H1 (cell line): ENCODE data around the gene TMTC2. TPM values are rescaled to one million over a fixed set of nuclear protein-coding genes. Genes with fewer than 3 reads are reported as not detected.

Experiments
- CTCF ChIA-PET: fragments of 300-600 bp; sonication (Branson Sonifier 250); formaldehyde crosslinking; loops from one replicate; lab custom pipeline; 2021; ENCODE audit not compliant: partially characterized antibody; lab: Charles Lee
- POLR2A ChIA-PET: fragments of 300-600 bp; sonication (Branson Sonifier 250); formaldehyde crosslinking; loops from one replicate; lab custom pipeline; 2021; ENCODE audit warnings: inconsistent platforms; ENCODE audit not compliant: partially characterized antibody; lab: Charles Lee
- DNase-seq, 2 experiments: peaks; one replicate each; pipeline versions ENCODE4 v3.0.0 to v3.0.0-alpha.2; 2010 to 2022; ENCODE audit warnings: low spot score in 2 of 2, low read depth in 1 of 2, mixed read lengths in 1 of 2
- FAIRE-seq: peaks from 2 replicates; lab custom pipeline; 2011; peaks lifted over from hg19 to GRCh38; lab: Jason Lieb, UNC
- H2AFZ ChIP-seq: 2 replicates; pipeline ENCODE4 v1.8.1; 2012; ENCODE audit warnings: low read length, inconsistent platforms
- H2AK5ac ChIP-seq: 2 replicates; pipeline ENCODE4 v1.6.1; 2013; ENCODE audit warnings: low read depth, low read length
- H2BK120ac ChIP-seq: replicated peaks from 2 replicates; pipeline ENCODE3; 2013; ENCODE audit warnings: low read depth, low read length, inconsistent platforms
- H2BK12ac ChIP-seq: 2 replicates; pipeline ENCODE4 v1.6.1; 2013; ENCODE audit warnings: low read depth, low read length
- H2BK15ac ChIP-seq: 2 replicates; pipeline ENCODE4 v1.6.1; 2013; ENCODE audit warnings: low read length
- H2BK20ac ChIP-seq: 2 replicates; pipeline ENCODE4 v1.6.1; 2013; ENCODE audit warnings: low read length
- H2BK5ac ChIP-seq: 2 replicates; pipeline ENCODE4 v1.6.1; 2013; ENCODE audit warnings: low read depth, low read length
- H3K14ac ChIP-seq: 2 replicates; pipeline ENCODE4 v1.6.1; 2013; ENCODE audit warnings: inconsistent platforms; ENCODE audit not compliant: insufficient read length
- H3K18ac ChIP-seq: 2 replicates; pipeline ENCODE4 v1.6.1; 2013; ENCODE audit warnings: low read length; ENCODE audit errors: extremely low read depth
- H3K23ac ChIP-seq: 2 replicates; pipeline ENCODE4 v1.6.1; 2013; ENCODE audit warnings: inconsistent platforms; ENCODE audit not compliant: insufficient read length
- H3K23me2 ChIP-seq: 2 replicates; pipeline ENCODE4 v1.6.1; 2013; ENCODE audit warnings: low read depth, low read length
- H3K27ac ChIP-seq: 2 replicates; pipeline ENCODE4 v1.6.1; 2011; ENCODE audit warnings: low read depth, low read length, inconsistent platforms
- H3K27me3 ChIP-seq, 4 experiments: replicated peaks in 1 of 4; 1 replicate in 1 of 4; 2 replicates in 3 of 4; pipeline versions ENCODE4 v1.6.1 to v1.8.1; 2011 to 2013; ENCODE audit warnings: low read length in 3 of 4, mild to moderate bottlenecking in 3 of 4, inconsistent platforms in 2 of 4, mixed read lengths in 2 of 4, moderate library complexity in 1 of 4; ENCODE audit not compliant: control insufficient read depth in 3 of 4, insufficient read depth in 3 of 4; ENCODE audit errors: extremely low read depth in 1 of 4
- H3K36me3 ChIP-seq, 4 experiments: 2 replicates each; pipeline versions ENCODE4 v1.6.1 to v1.8.1; 2011 to 2013; ENCODE audit warnings: mild to moderate bottlenecking in 4 of 4, low read length in 3 of 4, moderate library complexity in 2 of 4, control low read depth in 1 of 4, inconsistent platforms in 1 of 4; ENCODE audit not compliant: insufficient read depth in 4 of 4, control insufficient read depth in 2 of 4
- H3K4ac ChIP-seq: replicated peaks from 2 replicates; pipeline ENCODE3; 2013; ENCODE audit warnings: low read length, low read depth, mixed read lengths, inconsistent platforms; ENCODE audit not compliant: insufficient read length
- H3K4me1 ChIP-seq, 4 experiments: replicated peaks in 1 of 4; 1 replicate in 1 of 4; 2 replicates in 3 of 4; pipeline versions ENCODE4 v1.6.1 to v1.8.1; 2011 to 2013; ENCODE audit warnings: low read length in 3 of 4, inconsistent platforms in 2 of 4, mixed read lengths in 1 of 4; ENCODE audit not compliant: insufficient read depth in 4 of 4, control insufficient read depth in 3 of 4
- H3K4me2 ChIP-seq, 2 experiments: 2 replicates each; pipeline versions ENCODE4 v1.6.1 to v1.8.1; 2011 to 2013; ENCODE audit warnings: low read depth in 2 of 2, low read length in 2 of 2, control low read depth in 1 of 2, inconsistent platforms in 1 of 2, mild to moderate bottlenecking in 1 of 2; ENCODE audit not compliant: insufficient read depth in 1 of 2
- H3K4me3 ChIP-seq, 4 experiments: fragments of 200-600, 300-600 bp in 1 of 4; sonication (generic), shearing (Covaris generic), sonication (Bioruptor Twin) in 1 of 4; 2 replicates each; pipeline versions ENCODE4 v1.5.1 to v1.8.1; 2011 to 2016; ENCODE audit warnings: low read length in 4 of 4, low read depth in 3 of 4, control low read depth in 2 of 4, inconsistent platforms in 2 of 4, mild to moderate bottlenecking in 2 of 4, mixed read lengths in 1 of 4, moderate library complexity in 1 of 4; ENCODE audit not compliant: insufficient read depth in 2 of 4; ENCODE audit errors: extremely low read depth in 1 of 4
- H3K56ac ChIP-seq: replicated peaks from 2 replicates; pipeline ENCODE3; 2013; ENCODE audit warnings: low read depth, mild to moderate bottlenecking, mixed read lengths, low read length, inconsistent platforms; ENCODE audit not compliant: insufficient read length
- H3K79me1 ChIP-seq: 2 replicates; pipeline ENCODE4 v1.6.1; 2013; ENCODE audit warnings: low read depth, low read length, control low read depth
- H3K79me2 ChIP-seq, 2 experiments: 2 replicates each; pipeline versions ENCODE4 v1.6.1 to v1.8.1; 2012 to 2013; ENCODE audit warnings: low read length in 2 of 2, mild to moderate bottlenecking in 2 of 2, inconsistent platforms in 1 of 2; ENCODE audit not compliant: insufficient read depth in 2 of 2, control insufficient read depth in 1 of 2
- H3K9ac ChIP-seq, 4 experiments: replicated peaks in 1 of 4; 1 replicate in 1 of 4; 2 replicates in 3 of 4; pipeline versions ENCODE4 v1.6.1 to v1.8.1; 2011 to 2013; ENCODE audit warnings: low read depth in 3 of 4, low read length in 3 of 4, control low read depth in 2 of 4, mild to moderate bottlenecking in 2 of 4, moderate library complexity in 2 of 4, inconsistent platforms in 1 of 4; ENCODE audit errors: extremely low read depth in 1 of 4
- H3K9me3 ChIP-seq, 2 experiments: 2 replicates each; pipeline versions ENCODE4 v1.6.1 to v1.8.1; 2012 to 2013; ENCODE audit warnings: mild to moderate bottlenecking in 2 of 2, moderate library complexity in 2 of 2, control low read depth in 1 of 2, inconsistent platforms in 1 of 2, low read depth in 1 of 2, low read length in 1 of 2, mixed read lengths in 1 of 2; ENCODE audit not compliant: insufficient read depth in 2 of 2
- H4K20me1 ChIP-seq, 2 experiments: replicated peaks in 1 of 2; 2 replicates each; pipeline versions ENCODE3 to v1.8.1; 2011 to 2013; ENCODE audit warnings: inconsistent platforms in 2 of 2, low read length in 2 of 2, mild to moderate bottlenecking in 1 of 2; ENCODE audit not compliant: insufficient read depth in 2 of 2, control insufficient read depth in 1 of 2
- H4K5ac ChIP-seq: 2 replicates; pipeline ENCODE4 v1.6.1; 2013; ENCODE audit warnings: low read length, low read depth, mixed read lengths, inconsistent platforms; ENCODE audit not compliant: insufficient read length
- H4K8ac ChIP-seq: 2 replicates; pipeline ENCODE4 v1.8.0; 2013; ENCODE audit warnings: mild to moderate bottlenecking, moderate library complexity, low read length, inconsistent platforms; ENCODE audit not compliant: insufficient read depth; ENCODE audit errors: extremely low read depth
- H4K91ac ChIP-seq: replicated peaks from 2 replicates; pipeline ENCODE3; 2013; ENCODE audit warnings: low read length, mixed read lengths, inconsistent platforms; ENCODE audit not compliant: insufficient read length
- BCL11A ChIP-seq, 2 experiments: IDR thresholded peaks; one replicate each; pipeline ENCODE4 v1.6.1; 2011; ENCODE audit warnings: low read depth in 2 of 2, low read length in 2 of 2, mild to moderate bottlenecking in 2 of 2
- CHD1 ChIP-seq: IDR thresholded peaks from 2 replicates; pipeline ENCODE4 v1.6.1; 2012; ENCODE audit warnings: low read depth, low read length, improper control_type of control experiment
- EGR1 ChIP-seq: IDR thresholded peaks from 2 replicates; pipeline ENCODE4 v1.6.1; 2011; ENCODE audit warnings: low read depth, low read length, borderline replicate concordance
- EZH2 ChIP-seq: fragments of 200-600 bp; sonication (generic); IDR thresholded peaks from 2 replicates; pipeline ENCODE4 v1.7.1; 2012; ENCODE audit warnings: low read depth, mild to moderate bottlenecking, moderate library complexity, low read length, inconsistent platforms; ENCODE audit not compliant: severe bottlenecking
- NANOG ChIP-seq: IDR thresholded peaks from 2 replicates; pipeline ENCODE4 v1.6.1; 2011; ENCODE audit warnings: low read length, low read depth, mild to moderate bottlenecking, inconsistent platforms; ENCODE audit not compliant: insufficient read depth, poor library complexity, severe bottlenecking
- PHF8 ChIP-seq: fragments of 200-600 bp; sonication (generic); conservative IDR thresholded peaks from 2 replicates; pipeline ENCODE4 v1.7.1; 2012; ENCODE audit warnings: low read depth, mild to moderate bottlenecking, inconsistent platforms, low read length, moderate library complexity
- RFX5 ChIP-seq: IDR thresholded peaks from 2 replicates; pipeline ENCODE4 v1.6.1; 2011; ENCODE audit warnings: low read depth, low read length, improper control_type of control experiment, borderline replicate concordance
- SAP30 ChIP-seq: fragments of 300-600 bp; sonication (generic); IDR thresholded peaks from 2 replicates; pipeline ENCODE4 v1.7.1; 2012; ENCODE audit warnings: low read length, moderate library complexity, mild to moderate bottlenecking, inconsistent platforms; ENCODE audit not compliant: insufficient read depth, insufficient replicate concordance
- SUZ12 ChIP-seq: fragments of 200-600 bp; sonication (generic); IDR thresholded peaks from 2 replicates; pipeline ENCODE4 v1.6.1; 2012; ENCODE audit warnings: mild to moderate bottlenecking, inconsistent platforms, low read length, moderate library complexity, mixed read lengths
- TAF7 ChIP-seq: optimal IDR thresholded peaks from 2 replicates; pipeline ENCODE3; 2011; ENCODE audit warnings: low read depth, mild to moderate bottlenecking, inconsistent platforms, low read length, moderate library complexity, borderline replicate concordance
- WGBS, 2 experiments: shearing (Covaris generic) in 1 of 2; methylation state at CpG; one replicate each; pipeline versions ENCODE4 v1.1.6 to v1.1.7; 2013 to 2015; ENCODE audit warnings: low lambda C conversion rate in 2 of 2, mixed read lengths in 2 of 2, inconsistent platforms in 1 of 2, low coverage in 1 of 2, missing lambda C conversion rate in 1 of 2; ENCODE audit not compliant: insufficient replicate concordance in 2 of 2, insufficient coverage in 1 of 2, insufficient read length in 1 of 2; ENCODE audit errors: extremely low coverage in 1 of 2, missing lambda C conversion rate in 1 of 2; 5-methylcytosine and 5-hydroxymethylcytosine counted together
- polyA plus RNA-seq, 7 experiments: library from polyadenylated mRNA; depleted of rRNA in 3 of 7; stranded (reverse) in 5 of 7; unstranded in 2 of 7; fragments of >200 nt in 5 of 7; fragments of 200-250 nt in 2 of 7; gene quantifications; 1 replicate in 5 of 7; 2 replicates in 1 of 7; 4 replicates in 1 of 7; pipeline versions ENCODE4 v1.2.1 to v1.2.3, GENCODE V29; 2011 to 2013; ENCODE audit warnings: missing spikeins in 2 of 7, mixed read lengths in 2 of 7
- total RNA-seq: library from RNA; stranded (reverse); fragmentation: NEBNext Ultra II Directional; extraction: Animal tissue kit (Norgen Biotek cat#: 25700); gene quantifications from 2 replicates; pipeline ENCODE4 v1.2.1, GENCODE V29; 2021

Gene TMTC2
- total and polyA plus RNA-seq, 2 of the 8 experiments (the other 6 are each of a cell fraction or from before 2014, with no cell fraction given), result 2.3 to 3.9 TPM

GRCh38 chr12:82841487-82841904 is 154.8 kb downstream of the TMTC2 start:
- FAIRE-seq (no peak), DNase-seq (no peak)
- Histone ChIP-seq H2BK20ac (no peak overlapping the region), H2BK15ac (no peak overlapping the region), H4K8ac (no peak overlapping the region), H3K36me3 (no peaks in the 10 kb centered on the region), H4K91ac (no peak overlapping the region), H4K5ac (no peak overlapping the region), H3K79me2 (no peaks in the 10 kb centered on the region), H3K18ac (no peak overlapping the region), H2BK5ac (no peak overlapping the region), H2BK12ac (no peak overlapping the region), H3K9ac (no peak overlapping the region), H3K4ac (no peak overlapping the region), H4K20me1 (no peaks in the 10 kb centered on the region), H2AFZ (no peak overlapping the region), H3K27ac (no peak overlapping the region), H3K14ac (no peak overlapping the region), H3K79me1 (no peaks in the 10 kb centered on the region), H3K4me1 (peaks cover 0 to 5% (median 0%) of the 10 kb centered on the region in 4 experiments; a peak in 1 of 7 replicates), H3K9me3 (no peaks in the 10 kb centered on the region), H3K27me3 (no peaks in the 10 kb centered on the region), H3K56ac (no peak overlapping the region), H3K23ac (no peak overlapping the region), H2BK120ac (no peak overlapping the region), H3K4me2 (no peak overlapping the region), H2AK5ac (no peak overlapping the region), H3K23me2 (no peaks in the 10 kb centered on the region), H3K4me3 (no peak overlapping the region)
- POLR2A ChIA-PET, result interaction anchor here (1.2 kb wide), 1 partner anchor 14 kb away, joined by 3 read pairs; no protein-coding TSS in a partner anchor
- WGBS, 2 experiments, result 89% methylated on average over 7 of the region's 7 CpGs; no CpG with 5 or more reads in 1 of the 2 experiments
- CTCF ChIA-PET, result interaction anchor here (0.5 to 1.4 kb wide), 2 partner anchors 89 to 827 kb away, joined by 3 to 4 read pairs; no protein-coding TSS in a partner anchor
- TF ChIP-seq RFX5 (no peak), PHF8 (no peak), CHD1 (no peak), BCL11A (IDR thresholded peaks at IDR 0.05; ENCODE audit: low read depth in 2 of 2, low read length in 2 of 2) (no peak), SAP30 (no peak), EGR1 (no peak), NANOG (no peak), SUZ12 (no peak), EZH2 (no peak), TAF7 (no peak)
